HG03097 (cell line): ENCODE results near the gene ARHGEF4.
A peak's percentile ranks its signal among the peaks of the same experiment; 100 is the strongest.
"Not testable (repeated sequence)": the region's sequence is repeated elsewhere in the genome, so short reads cannot be mapped to it uniquely, and the experiment has no call there.

ENCODE experiments used
- ATAC-seq: cut with Tn5 transposase; IDR thresholded peaks from one replicate; pipeline ENCODE4 v1.9.1; 2021; ENCODE audit not compliant: unreplicated experiment, low FRiP score

The ARHGEF4 gene

DNA sequence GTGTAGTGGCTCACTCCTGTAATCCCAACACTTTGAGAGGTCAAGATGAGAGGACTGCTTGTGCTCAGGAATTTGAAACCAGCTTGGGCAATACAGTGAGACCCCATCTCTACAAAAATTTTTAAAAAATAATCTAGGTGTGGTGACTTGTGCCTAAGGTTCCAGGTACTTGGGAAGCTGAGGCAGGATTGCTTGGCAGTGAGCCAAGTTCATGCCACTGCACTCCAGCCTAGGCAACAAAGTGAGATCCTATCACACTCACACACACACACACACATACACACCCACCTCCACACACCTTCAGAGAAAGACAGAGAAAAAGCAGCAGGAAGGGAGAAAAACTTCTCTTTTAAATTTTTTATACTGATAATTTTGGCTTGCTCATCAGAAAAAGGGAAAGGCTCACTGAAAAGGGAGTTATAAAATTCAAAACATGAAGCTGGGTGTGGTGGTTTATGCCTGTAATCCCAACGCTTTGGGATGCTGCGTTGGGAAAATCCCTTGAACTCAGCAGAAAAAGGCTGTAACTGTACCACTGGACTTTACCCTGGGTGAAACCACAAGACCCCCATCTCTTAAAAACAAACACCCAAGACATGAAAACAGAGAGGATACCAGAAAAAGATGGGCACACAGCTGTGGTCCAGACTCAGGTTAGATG, 230.9 kb downstream of the ARHGEF4 start:
- no peak for ATAC-seq

DNA sequence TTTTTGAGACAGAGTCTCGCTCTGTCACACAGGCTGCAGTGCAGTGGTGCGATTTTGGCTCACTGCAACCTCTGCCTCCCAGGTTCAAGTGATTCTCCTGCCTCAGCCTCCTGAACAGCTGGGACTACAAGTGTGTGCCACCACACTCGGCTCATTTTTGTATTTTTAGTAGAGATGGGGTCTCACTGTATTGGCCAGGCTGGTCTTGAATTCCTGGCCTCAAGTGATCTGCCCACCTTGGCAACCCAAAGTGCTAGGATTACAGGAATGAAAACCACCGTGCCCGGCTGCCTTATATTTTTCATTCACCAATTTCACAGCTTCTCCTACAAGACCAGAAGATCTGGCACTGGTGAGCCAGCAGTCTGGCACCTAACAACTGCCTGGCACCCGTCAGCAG, 231.5 kb downstream of the ARHGEF4 start:
- not testable (repeated sequence) for ATAC-seq

DNA sequence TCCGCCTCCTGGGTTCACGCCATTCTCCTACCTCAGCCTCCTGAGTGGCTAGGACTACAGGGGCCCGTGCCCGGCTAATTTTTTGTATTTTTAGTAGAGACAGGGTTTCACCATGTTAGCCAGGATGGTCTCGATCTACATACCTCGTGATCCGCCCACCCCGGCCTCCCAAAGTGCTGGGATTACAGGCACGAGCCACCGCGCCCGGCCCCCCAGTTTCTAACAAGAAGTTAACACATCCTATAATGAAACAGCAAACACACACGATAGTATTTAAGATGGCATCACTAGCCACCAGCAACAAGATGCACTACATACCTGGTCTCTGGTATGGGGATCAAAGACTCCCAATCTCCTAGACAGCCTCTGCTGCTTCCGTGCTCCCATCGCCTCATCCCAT, 238.9 kb downstream of the ARHGEF4 start:
- not testable (repeated sequence) for ATAC-seq

DNA sequence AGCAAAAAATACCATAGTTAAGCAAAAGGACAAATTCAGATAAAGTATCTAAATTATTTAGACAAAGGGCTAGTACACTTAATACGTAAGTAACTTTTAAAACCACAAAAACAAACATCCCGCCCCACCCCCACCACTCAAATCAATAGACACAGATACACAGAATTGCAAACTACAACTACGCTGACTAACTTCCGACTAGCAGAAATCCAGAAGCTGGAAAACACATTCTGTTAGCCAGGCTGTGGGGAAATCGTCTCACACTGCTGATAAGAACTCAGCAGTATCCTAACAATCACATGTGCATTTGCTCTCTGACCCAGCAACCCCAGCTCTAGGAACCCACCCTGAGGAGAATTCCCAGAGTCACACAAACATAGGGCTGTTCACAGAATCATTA, 240.0 kb downstream of the ARHGEF4 start:
- ATAC-seq = no peak

DNA sequence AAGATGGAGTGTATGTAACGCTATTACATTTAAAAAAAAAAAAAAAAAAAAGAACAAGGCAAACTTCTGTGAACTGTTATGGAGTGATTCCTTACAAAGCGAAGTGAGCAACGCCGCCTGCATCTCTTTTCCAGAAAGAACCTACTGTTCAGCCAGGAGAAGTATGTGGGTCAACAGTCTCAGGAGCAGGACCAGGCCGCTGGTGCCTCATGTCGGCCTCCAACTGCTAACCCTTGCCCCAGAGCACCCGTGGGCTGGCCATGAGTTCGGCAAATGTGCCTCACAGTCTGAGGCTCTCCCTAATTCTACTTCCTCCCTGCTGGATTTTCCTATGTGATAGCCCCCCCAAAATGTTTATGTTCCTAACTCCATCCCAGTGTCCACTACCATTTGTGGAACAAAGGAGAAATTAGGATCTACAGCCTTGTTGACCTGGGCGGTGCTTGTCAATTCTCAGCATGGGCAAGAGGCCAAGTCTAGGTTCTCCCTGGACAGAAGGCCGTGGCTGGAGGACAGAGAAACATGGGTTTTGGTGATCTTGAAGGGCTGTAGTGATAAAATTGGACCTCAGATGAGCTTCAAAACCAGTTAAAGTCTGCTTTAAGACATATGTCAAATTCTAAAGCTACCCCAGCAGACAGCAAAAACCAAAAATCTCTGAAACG, 240.6 kb downstream of the ARHGEF4 start:
- ATAC-seq = no peak

DNA sequence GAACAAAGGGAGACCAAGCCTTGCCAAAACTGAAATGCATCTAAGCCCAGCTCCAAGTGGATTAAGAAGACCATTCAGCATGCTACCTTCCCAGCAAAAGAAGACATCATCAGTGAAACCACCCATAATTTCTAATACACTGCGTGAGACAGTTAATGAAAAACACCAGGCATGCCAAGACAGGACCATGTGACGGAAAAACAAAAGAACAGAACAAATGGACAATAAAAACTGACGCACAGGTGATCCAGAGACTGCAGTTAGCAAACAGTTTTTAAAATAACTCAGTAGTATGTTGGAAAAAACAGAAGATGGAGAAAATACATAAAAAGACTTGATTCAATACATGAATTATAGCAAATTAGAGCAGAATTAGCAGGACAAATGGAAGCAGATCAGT, 241.3 kb downstream of the ARHGEF4 start:
- ATAC-seq = no peak

DNA sequence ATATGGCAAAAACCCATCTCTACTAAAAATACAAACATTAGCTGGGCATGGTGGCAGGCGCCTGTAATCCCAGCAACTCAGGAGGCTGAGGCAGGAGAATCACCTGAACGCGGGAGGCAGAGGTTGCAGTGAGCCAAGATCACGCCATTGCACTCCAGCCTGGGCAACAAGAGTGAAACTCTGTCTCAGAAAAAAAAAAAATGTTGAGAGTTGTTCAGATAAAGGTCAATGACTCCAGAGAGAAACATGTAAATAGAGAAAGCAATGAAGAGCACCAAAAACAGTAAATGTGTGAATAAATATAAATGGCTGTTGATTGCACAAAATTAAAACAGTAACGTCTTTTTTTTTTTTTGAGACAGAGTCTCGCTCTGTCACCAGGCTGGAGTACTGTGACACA, 243.2 kb downstream of the ARHGEF4 start:
- not testable (repeated sequence) for ATAC-seq

DNA sequence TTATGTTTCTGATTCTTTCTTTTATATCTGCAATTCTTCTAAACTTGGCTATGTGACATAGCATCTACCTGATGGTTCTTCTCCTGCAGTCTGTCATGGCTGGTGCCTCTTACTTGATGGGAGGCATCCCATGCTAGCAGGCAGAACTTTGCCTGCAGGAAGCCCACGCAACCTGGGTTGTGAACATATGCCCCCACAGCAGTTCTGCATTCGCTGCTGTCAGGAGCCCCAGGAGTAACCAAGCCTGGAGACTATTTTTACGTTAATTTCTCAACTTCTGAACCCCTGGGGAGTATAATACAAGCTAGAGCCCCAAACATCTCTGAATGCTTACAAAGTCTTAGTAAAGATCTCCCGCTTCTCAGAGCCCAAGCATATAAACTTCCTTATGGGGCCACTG, 244.5 kb downstream of the ARHGEF4 start:
- no peak for ATAC-seq

DNA sequence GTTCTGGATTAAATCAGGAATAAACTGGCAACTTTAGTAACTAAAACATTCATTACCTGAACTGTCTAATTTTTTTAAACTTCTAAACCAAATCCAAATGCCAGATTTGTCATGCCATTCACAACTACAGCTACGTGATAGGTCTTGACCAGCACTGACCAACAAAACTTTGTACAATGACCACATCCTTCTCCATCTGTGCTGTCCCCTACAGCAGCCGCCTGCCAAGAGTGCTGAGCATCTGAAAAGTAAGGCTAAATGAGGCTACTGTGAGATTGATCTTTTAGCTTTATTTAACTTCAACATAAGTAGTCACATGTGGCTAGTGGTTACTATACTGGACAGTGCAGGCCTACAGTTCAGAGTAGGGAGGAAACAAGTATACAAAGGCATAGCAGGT, 248.9 kb downstream of the ARHGEF4 start:
- ATAC-seq = no peak

DNA sequence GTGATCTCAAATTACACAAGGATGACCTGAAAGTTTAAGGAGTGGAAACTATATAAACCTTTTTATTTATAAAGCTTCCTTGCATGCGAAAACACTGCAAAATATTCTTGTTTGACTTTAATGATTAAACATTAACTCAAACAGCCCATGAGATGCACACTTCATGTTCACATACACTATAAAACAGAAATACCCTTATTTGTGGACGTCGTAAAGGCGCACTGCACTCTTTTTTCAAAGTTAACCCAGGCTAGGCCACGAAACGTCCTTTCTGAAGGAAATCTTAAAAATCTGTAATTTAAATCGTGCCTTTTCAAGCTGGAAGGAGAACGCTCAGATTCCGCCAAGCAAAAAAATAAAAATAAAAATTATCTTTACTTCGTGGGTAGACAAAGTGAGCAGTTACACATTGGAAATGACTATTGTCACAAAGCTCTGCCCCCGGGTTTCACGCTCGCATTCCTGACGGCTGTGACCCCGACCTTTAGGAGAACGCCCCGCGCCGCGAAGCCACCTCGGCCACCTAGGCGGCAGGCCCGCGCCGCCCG, 255.8 kb downstream of the ARHGEF4 start:
- ATAC-seq = no peak

DNA sequence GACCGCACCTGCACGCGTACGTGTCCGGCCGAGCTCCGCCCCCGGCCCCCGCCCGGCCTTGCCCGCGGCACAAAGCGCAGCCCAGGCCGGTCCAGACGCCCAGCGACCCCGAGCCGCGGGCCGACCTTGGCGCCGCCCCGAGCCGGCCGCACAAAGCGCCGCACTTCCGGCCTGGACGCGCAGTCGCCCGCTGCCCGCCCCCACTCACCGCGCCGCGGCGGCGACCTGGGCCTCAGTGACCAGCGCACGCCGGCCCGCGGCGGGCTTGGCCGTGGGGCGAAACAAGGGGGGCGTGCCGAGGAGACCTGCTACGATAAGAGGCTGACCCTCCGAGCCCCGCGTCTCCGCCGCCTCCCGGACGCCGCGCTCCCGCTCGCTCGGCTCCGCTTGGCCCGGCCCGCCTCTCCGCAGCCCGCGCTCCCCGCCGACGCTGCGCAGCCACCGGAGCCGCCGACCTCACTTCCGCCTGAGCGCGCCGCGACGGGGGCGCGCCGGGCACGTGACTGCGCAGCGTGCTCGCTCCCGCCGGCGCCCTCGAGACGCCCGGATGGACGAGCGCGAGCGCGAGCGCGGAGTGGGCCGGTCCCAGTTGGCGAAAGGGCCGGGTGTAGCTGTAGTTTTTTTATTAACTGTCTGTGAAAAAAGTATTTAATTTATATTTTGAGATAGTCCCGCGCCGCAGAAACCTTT, 256.4 kb downstream of the ARHGEF4 start, which contains the start of gene FAM168B:
TSS of gene FAM168B (minus strand) at position 455 of the 690 bp plus-strand sequence. CDS start 10,814 bp downstream, outside the sequence.
- ATAC-seq = peak; percentile 87

DNA sequence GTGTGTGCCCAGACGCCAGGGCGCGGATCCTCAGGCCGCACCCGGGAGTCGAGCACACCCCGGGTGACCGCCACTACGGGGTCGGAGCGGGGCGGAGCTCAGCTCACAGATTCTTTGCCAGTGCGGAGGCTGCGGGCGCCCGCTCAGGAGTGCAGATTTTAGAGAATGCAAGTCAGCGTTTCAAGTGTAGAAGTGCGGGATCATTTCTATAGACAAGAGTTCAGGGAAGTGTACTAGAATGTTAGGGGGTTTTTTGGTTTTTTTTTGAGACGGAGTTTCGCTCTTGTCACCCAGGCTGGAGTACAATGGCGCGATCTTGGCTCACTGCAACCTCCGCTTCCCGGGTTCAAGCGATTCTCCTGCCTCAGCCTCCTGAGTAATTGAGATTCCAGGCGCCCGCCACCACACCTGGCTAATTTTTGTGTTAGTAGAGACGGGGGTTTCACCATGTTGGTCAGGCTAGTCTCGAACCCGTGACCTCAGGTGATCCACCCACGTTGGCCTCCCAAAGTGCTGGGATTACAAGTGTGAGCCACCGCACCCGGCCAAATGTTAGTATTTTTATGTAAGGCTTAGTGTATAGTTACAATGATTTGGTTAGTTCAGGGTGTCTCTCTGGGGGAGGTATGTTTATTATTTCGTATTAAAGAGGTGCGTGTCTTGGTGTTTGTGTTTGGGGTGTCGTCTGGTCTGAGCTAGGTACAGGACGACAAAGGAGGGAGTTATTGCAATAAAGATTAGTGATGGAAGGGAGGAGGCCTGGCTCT, 257.2 kb downstream of the ARHGEF4 start:
- peak; percentile 76 for ATAC-seq

DNA sequence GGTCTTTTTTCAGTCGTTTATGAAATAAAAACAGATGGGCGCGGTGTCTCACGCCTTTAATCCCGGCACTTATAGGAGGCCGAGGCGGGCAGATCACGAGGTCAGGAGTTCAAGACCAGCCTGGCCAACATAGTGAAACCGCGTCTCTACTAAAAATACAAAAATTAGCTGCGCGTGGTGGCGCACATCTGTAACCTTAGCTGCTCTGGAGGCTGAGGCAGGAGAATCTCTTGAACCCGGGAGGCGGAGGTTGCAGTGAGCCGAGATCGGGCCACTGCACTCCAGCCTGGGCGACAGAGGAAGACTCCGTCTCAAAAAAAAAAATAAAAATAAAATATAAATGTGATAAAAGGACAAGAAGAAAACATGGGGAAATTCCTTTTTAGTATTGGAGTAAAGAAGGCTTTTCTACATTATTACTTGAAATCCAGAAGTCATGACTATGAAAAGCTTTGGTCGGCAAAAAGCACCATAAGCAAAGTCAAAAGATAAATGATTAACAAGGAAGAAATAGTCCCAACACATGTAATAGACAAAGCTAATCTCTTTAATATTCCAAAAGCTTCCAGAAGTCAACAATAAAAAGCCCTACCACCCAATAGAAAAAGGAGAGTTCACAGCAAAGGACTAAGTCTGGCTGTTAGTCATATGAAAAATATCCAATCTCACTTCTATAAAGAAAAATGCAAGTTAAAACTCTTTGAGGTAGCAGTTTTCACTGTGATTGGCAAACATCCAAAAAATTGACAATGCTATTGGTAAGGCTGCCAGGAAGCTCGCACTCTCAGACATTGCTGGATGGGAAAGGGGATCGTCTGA, 258.0 kb downstream of the ARHGEF4 start:
- no peak for ATAC-seq
